ENCODE data around the gene REV1.
"Not testable (repeated sequence)": the region's sequence is repeated elsewhere in the genome, so short reads cannot be mapped to it uniquely, and the experiment has no call there.

The REV1 gene

DNA sequence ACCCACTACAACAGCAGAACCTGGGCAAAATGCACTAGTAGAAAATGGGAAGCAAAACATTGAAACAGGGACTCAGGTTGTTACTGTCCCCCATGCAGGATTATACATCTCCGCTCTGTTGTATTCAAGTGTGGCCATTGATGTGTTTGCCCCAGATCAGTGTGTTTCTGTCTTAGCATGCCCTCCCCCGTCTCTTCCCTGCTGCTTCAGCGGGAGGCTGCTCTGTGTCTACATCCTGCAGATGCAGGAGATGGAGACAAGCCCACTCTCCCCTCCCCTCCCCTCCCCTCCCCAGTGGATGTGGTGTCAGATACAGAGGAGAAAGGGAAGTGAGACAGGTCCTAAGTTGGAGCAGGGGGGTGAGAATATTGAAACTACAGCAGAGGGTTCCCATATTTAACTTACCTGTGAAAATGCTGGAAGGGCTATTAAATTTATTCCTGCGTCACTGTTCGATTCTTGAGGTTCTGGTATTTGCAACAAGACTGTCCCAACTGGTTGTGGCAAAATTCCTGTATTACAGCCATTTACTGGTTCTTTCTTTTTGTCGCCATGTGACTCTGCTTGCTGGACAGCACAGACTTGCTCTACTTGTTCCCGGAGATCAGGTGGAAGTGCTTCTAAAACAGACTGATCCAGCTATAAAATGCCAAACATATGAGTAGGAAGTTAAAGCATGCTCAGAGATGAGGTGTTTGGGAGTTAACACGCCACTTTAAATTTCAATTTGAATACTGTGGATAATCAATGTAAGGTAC lies 85.6 kb downstream of the REV1 start:
- no peak for DNase-seq (ENCODE audit: low read depth in 2 of 2)

DNA sequence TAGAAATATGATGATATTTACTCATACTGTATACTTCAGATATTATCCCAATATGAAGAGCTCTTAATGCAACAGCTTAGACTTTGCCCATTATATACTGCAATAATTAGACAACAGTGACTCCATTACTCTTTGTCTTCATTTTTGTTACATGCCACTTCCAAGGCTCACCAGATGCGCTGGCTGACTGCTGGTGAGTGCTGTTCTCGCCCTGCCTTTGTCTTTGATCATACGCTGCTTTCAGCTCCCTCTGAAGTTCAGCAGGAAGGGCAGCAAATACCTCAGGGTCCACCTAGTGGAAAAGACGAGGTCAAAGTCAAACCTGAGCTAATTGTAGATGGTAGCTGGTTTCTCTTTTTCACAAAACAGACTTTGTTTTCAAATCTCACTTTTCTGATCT lies 86.3 kb downstream of the REV1 start:
- no peak for DNase-seq (ENCODE audit: low read depth in 2 of 2)

DNA sequence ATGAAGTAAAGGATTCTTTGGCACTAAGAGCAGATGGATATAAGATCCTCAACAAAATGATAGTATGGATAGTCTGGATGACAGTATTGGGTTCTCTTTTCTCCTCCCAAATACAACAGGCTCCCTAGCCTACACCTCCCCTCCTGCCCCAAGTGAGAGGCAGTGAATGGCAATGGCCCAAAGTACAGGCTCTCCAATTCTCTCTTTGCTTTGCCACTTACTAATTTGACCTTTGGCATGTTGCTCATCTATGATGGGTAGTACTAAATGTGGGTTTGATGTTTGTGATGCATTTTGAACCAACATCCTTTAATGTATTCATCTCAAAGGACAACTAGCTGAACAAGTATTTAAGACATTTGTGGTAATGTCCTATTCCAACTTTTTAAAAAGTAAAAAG lies 86.7 kb downstream of the REV1 start:
- no peak for DNase-seq (ENCODE audit: low read depth in 2 of 2)

DNA sequence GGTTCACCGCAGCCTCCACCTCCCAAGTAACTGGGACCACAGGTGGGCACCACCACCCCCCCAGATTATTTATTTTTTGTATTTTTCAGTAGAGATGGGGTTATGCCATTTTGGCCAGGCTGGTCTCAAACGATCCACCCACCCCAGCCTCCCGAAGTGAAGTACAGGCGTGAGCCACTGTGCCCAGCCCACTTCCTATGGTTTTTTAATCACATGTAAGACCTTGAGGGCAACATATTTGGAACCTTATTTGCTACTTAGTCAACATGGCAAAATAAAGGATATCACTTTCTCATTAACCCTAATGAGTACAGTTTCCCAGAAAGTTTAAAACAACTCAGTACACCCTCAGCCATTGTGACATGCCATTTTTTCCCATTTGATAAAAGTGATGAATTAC lies 88.0 kb downstream of the REV1 start:
- no peak for DNase-seq (ENCODE audit: low read depth in 2 of 2)

DNA sequence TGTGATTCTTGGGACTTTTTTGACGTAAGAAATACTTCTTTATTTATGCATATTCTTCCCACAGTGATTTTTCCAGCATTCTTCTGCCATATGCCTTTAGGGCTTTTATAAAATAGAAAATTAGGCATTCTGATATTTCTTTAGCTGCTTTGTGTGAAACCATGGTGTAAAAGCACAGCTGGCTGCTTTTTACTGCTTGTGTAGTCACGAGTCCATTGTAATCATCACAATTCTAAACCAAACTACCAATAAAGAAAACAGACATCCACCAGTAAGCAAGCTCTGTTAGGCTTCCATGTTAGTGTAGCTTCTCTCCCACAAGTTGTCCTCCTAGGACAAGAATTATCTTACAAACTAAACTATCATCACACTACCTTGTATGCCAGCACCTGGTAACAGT lies 90.0 kb downstream of the REV1 start:
- DNase-seq (ENCODE audit: low read depth in 2 of 2): no peak

DNA sequence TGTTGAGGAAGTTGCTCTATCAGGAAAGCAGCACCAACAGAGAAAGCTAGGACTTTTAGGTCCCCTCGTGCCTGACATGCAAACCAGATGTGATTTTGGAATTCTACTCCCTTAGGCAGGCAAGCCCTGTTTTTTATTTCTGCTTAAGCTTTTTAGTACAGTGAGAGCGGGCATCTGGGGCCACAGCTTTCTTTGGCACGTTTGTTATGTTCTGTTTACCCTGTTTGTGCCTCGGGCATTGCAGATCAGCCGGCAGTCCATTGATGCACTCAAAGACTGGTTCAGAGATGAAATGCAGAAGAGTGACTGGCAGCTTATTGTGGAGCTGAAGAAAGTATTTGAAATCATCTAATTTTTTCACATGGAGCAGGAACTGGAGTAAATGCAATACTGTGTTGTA lies 90.8 kb downstream of the REV1 start:
- no peak for DNase-seq (ENCODE audit: low read depth in 2 of 2)

DNA sequence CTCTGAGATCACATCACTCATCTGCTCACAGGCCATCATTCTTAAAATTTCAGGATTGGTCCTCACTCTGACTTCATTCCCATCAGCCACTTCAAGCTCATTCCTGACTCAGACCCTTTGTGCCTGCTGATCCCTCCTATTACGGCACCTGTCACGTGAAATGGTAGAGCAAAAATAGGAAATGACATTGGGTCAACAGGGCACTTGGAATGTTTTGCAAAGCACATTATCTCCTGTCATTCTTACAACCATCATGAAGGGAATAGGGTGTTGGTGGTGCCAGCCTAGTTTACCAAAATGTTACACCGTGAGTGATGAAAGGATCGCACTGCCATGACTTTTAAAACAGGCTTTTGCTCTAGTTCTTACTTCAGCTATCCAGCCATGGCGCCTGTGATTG lies 91.5 kb downstream of the REV1 start:
- DNase-seq (ENCODE audit: low read depth in 2 of 2): no peak

DNA sequence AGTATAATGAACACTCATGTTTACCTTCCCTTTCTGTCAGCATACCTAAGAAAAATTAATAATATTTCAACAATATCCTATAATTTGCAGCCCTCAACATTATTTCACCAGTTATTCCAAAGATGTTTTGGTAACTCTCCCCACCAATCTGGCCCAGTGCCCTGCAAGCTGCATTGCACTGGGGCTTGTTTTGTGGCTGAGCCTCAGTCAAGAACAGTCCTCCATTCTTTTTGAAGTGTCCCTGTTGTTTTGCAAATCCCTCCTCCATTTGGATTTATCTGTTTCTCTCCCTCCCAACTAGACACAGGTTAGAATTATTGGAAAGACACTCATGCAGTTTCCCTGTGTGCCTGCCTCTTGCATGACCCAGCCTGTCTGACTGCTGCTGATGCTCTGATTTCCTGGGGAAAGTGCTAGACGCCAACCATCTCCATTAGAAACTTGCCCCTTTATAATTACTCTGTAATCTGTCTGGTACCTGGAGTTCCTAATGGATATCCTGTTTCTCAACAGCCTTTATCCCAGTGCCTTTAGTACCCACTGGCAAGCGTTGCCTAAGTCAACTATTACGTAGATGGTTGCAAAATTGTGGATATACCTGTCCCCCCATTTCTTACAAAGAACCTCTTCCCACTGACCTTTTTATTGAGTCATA lies 92.4 kb downstream of the REV1 start:
- DNase-seq (ENCODE audit: low read depth in 2 of 2): no peak

DNA sequence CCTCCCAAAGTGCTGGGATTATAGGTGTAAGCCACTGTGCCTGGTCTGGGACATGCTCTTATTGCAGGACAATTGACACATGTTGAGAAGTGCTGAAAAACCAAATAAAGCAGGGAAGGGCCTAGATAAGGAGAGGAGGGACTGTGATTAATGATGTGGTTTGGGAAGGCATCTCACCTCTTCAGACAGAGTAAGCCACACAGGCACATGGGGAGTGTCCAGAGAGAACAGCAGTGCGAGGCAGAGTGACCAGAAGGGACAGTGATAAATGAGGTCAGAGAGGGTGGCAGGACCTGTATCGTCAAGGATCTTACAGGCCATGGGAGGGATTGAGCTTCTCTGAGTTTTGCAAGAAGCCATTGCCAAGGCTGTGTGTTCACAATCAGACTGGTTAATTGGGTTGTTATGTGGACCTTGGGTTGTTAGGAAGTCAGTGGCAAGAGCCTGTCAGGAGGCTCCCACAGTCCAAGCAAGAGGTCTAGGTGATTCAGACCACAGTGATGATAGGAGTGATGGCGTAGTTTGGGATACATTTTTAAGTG lies 94.2 kb downstream of the REV1 start:
- no peak for DNase-seq (ENCODE audit: low read depth in 2 of 2)

DNA sequence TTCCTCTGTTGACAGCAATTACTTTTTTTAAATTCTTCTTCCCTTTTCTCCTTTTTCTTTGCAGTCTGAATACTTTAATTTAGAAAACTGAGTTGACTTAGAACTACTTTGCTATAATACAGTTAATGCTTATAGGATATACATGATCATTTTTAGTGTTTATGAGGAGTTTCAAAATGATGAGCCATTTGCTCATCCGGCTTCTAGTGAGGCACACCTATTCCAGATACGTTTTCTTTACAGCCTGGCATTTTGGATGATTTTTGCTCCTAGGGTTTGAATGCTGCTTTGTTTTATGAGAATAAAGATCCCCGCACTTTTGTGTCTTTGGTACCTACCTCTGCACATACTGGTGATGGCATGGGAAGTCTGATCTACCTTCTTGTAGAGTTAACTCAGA lies 99.9 kb downstream of the REV1 start:
- DNase-seq (ENCODE audit: low read depth in 2 of 2): no peak

DNA sequence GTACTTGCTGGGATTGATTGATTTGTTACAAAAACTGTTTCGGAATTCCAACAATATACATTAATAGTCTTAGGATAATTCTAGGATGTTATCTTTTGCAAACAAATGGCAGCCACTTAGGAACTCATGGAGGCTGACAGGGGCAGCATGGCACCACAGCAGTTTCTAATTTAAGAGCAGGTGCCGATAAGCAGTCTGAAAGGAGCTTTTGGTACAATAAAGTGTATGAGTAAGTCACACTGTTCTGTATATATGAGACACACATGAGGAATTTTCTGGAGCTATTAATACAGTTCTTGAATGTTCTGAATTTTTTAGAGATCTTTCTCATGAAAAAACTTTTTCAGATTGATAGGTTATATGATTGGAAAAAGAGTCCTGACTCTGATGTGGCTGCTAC lies 100.4 kb downstream of the REV1 start:
- DNase-seq (ENCODE audit: low read depth in 2 of 2): no peak

DNA sequence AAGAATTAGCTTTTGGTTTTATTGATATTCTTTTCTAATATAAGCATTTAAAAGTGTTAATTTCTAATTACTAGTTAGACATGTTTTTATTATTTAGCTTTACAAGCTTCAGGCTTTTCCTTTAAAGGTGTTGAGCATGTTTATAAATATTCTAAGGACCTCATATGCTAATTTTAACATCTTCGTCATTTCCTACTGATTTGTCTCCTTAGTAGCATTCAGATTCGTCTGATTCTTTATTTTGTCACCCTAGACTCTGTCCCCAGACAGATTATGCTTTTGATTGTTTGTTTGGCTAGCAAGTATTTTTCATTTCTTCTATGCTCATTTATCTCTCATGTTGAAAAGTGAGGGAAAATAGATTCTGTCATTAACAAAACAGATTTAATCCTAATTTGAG lies 100.9 kb downstream of the REV1 start:
- DNase-seq (ENCODE audit: low read depth in 2 of 2): no peak

DNA sequence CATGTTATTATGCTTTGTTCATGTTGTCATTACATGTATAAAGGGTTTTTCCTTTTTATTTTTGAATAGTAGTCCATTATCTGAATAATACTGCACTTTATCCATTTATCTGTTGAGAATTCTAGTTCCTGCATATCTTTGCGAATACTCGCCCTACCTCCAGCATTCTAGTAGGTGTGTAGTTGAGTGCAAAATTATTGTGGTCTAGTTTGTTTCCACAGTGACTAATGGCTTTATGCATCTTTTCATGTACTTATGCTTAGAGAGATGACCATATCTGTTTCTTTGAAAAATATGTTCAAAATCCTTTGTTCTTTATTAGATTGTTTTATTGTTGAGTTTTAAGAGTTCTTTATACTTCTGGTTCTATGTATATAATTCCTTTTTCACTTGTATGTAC lies 103.8 kb downstream of the REV1 start:
- DNase-seq (ENCODE audit: low read depth in 2 of 2): no peak

DNA sequence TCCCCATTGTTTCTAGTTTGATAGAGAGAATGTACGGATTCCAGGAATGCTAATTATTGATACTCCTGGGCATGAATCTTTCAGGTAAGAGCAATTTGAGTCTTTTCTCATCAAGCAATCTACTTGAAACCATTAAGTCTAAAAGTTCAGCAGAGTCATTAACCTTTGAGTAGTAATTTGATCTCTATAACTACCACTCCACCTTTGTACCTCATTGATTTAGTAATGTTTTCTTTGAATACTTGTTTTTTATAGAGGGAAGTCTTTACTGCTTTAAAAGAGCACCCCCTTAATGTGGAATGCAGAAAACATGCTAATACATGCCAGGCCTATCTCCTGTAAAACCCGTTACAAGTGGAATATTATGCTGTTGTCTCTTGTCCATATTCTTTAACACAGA lies 107.7 kb downstream of the REV1 start:
- DNase-seq (ENCODE audit: low read depth in 2 of 2): no peak

DNA sequence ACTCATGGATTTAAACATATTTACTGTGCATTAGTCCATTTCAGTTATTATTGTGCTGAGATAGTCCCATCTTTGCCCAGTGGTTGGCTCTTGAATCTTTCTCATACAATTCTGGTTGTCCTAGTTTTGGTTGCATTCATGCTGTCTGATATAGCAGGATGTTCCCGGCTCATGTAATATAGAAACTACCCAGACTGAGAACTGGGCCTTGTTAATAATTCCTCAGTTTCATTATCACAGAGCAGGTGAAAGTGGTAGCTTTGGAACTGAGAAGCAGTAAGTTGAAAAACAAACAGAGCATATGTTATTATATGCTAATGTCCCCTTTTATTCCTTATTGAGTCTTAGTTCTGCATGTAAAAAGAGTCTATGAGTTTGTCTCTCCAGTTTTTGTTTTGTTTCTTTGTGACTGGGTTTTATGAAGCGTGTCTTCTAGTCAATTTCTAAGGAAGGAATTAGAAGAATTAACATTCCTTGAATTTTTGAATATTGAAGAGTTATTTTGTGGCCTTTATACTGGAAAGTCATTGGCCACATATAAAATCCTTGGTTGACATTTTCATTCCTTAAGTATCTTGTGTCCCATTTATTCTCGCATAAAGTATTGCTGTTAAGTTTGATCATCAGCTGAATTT lies 109.3 kb downstream of the REV1 start:
- DNase-seq (ENCODE audit: low read depth in 2 of 2): no peak

DNA sequence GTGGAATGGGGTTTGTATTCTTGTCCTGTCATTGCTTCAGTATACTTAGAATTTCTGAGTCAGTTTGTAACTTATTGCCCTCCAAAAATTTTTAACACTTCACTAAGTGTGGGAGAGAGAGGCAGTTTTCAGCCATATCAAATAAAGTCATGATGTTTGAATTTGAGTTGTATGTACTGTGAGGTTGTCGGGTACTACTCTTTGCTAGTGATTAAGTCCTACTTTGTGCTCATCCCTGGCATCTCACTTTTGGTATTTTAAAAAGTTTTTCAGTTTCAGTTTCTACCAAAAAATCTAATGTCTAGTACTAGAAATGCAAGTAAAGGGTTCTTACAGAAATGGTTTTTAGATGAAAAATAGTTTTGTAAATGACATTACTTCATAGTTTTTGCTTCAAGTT lies 111.9 kb downstream of the REV1 start:
- no peak for DNase-seq (ENCODE audit: low read depth in 2 of 2)

DNA sequence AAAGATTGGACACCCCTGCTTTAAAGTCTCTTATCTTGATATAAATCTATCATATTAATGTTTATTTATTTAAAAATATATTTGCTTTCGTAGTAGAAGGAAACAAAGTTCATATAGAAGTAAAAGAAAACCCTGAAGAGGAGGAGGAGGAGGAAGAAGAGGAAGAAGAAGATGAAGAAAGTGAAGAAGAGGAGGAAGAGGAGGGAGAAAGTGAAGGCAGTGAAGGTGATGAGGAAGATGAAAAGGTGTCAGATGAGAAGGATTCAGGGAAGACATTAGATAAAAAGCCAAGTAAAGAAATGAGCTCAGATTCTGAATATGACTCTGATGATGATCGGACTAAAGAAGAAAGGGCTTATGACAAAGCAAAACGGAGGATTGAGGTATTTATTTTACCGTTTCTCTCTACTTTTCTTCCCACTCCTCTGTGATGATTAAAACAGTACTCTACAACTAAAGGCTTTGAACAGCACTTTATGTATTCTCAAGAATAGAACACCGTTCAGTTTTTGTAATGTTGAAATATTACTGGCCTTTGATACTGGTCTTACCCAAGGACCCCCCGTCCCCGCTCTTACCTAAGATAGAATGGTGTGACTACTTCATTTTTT lies 113.5 kb downstream of the REV1 start:
- DNase-seq (ENCODE audit: low read depth in 2 of 2): no peak

DNA sequence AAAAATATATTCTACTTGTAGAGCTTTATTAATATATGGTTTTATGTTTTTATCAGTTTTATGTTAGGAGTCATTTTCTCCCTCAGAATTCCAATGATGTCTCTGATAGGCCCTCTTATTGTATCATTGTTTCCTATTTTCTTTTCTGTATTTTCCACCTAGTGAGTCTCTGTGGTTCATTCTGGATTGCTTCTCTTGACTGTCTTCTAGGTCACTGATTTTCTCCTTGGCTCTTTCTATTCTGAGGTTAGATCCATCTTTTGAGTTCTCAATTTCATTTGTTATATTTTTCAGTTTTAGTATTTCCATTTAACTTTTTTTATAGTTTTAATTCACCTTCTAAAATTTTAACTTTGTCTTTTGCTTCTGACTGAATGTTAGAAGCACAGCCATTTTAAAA lies 115.1 kb downstream of the REV1 start:
- no peak for DNase-seq (ENCODE audit: low read depth in 2 of 2)

DNA sequence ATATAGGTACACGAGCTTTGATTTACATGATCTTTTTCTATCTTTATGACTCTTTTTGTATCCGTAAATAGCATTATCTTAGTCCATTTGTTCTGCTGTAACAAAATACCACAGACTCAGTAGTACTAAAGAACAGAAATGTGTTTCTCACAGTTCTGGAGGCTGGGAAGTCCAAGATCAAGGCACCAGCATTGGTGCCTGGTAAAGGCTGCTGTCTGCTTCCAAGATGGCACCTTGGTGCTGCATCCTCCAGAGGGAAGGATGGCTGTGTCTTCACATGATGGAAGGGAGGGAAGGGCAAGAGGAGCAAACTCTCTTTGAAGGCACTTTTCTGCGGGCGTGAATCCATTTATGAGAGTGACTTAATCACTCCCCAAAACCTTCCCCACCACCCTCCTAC lies 116.7 kb downstream of the REV1 start:
- no peak for DNase-seq (ENCODE audit: low read depth in 2 of 2)

DNA sequence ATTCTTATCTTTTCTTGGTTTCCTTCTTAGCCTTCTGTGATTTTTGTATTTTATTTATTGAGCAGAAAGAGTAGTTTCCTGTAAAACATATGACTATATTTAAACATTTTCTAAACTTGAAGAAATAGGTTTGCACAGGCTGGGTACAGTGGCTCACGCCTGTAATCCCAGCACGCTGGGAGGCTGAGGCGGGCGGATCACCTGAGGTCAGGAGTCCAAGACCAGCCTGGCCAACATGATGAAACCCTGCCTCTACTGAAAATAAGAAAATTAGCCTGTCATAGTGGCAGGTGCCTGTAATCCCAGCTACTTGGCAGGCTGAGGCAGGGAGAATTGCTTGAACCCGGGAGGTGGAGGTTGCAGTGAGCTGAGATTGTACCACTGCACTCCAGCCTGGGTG lies 121.0 kb downstream of the REV1 start:
- DNase-seq (ENCODE audit: low read depth in 2 of 2): not testable (repeated sequence)

DNA sequence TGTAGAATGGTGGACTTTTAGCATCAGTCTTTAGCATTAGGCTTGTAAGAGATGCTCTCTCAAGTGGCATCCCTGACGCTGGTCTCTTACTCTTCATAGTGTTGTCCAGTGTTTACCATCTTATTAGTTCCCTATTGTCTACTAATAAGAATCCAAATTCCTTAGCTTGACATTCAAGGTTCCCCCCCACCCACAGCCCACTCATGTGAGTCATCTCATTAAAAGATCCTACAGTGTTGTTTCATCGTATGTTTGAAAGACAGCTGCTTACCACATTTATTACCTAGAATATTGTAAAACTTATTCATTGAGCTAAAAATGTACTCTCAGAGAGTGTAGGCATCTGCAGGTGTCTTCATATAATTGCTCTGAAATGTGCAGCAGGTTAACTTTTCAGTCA lies 124.2 kb downstream of the REV1 start:
- no peak for DNase-seq (ENCODE audit: low read depth in 2 of 2)

DNA sequence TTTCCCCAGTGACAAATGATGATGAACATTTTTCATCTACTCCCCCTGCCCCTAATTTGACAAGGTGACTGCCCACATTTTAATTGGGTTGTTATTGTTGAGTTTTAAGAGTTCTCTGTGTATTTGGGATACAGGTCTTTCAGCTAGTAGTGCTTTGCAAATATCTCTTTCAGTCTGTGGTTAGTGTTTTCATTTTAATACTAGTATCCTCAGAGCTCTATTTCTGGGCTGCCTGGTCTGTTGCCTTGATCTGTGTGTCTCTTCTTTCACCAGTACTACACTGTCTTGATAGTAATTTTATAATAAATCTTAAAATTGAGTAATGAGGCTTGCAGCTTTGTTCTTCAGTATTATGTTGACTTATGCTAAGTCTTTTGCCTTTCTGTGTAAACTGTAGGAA lies 133.0 kb downstream of the REV1 start:
- DNase-seq (ENCODE audit: low read depth in 2 of 2): no peak

DNA sequence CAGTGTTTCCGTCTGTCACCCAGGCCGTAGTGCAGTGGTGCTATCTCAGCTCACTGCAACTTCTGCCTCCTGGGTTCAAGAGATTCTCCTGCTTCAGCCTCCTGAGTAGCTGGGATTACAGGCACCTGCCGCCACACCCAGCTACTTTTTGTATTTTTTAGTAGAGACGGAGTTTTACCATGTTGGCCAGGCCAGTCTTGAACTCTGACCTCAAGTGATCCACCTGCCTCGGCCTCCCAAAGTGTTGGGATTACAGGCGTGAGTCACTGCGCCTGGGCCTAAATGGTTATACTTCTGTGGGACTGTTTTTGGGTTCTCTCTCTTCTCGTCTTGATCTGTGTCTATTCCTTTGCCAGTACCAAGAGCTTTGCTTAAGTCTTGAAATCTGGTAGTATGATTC lies 135.0 kb downstream of the REV1 start:
- not testable (repeated sequence) for DNase-seq (ENCODE audit: low read depth in 2 of 2)
